Smooth muscle cell of the pulmonary artery (primary cell): Measurements from ENCODE around the gene POLR1G. TPM values are rescaled to one million over a fixed set of nuclear protein-coding genes. Genes with fewer than 3 reads are reported as not detected.

ENCODE experiments used
- total RNA-seq: library from RNA; depleted of rRNA; stranded (reverse); fragments of >200 nt; gene quantifications from 2 replicates; pipeline ENCODE4 v1.2.3, GENCODE V29; 2014

Gene POLR1G
- total RNA-seq = 9.1 and 16.3 TPM in 2 replicates

GRCh38 chr19:45406226-45407090 is at the start of gene POLR1G:
Gene POLR1G, plus strand, starts transcription at chr19:45406644. Its CDS starts 53 bp downstream, at chr19:45406697.

DNA sequence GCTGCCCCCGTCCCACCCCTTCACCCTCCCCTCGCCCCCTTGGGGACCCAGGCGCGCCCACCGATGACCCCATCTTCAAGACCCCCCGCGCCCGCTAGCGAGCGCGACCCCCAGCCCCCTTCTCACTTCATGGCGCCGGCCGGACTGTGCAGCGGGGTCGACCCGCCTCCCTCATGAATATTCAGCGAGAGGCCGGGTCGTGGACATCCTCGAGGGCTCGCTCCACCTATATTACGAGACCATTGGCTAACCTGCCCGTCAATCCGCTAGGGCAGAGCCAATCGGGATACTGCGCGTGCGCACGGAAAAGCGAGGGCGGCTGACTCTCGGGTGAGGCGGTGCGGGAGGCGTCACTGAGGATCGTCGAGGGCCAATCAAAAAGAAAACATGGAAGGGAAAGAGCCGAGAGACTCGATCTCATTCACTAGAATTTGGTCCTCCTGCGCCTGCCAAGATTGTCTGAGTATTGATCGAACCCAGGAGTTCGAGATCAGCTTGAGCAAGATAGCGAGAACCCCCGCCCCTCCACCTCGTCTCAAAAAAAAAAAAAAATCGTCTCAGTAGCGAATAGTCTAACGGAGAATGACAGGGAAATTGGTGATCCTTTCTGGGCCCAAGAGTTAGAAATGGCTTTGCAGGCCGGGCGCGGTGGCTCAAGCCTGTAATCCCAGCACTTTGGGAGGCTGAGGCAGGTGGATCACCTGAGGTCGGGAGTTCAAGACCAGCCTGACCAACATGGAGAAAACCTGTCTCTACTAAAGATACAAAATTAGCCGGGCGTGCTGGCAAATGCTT is 35.8 kb upstream of the POLR1G start, which contains the start of gene ERCC2:
TSS of gene ERCC2 (minus strand) at position 164 of the 795 bp plus-strand sequence. CDS start at position 131, 33 bp downstream.

GRCh38 chr19:45404557-45405434 is 1.6 kb upstream of the POLR1G start, which contains the start of gene PPP1R13L:
Gene PPP1R13L, minus strand, starts transcription at chr19:45405069. Its CDS starts 6,751 bp downstream, at chr19:45398318.

DNA sequence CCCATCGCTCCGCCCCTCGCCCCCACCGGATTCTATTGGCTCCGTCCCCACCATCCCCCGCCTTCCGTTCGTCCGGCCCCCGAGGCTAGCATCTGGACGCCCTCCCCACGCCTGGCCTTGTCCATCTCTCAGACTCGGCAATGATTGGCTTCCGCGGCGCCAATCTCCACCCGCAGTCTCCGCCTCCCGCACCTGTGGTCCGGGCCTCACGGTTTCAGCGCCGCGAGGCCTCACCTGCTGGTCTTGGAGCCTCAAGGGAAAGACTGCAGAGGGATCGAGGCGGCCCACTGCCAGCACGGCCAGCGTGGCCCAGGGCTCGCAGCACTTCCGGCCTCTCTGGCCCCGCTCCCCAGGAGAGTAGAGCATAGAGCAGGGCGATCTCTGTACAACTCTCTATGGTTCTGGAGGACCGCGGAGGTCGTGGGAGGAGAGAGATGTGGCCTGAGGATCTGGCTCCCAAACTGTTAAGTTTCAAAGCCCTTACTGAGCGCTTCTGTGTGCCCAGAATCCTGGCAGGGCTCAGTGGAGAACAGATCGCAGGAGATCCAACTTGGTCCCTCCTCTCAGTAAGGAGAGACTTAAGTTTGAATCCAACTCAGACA is 17.2 kb downstream of the POLR1G start, which contains the start of gene ERCC1:
TSS of gene ERCC1 (minus strand) at position 329 of the 602 bp plus-strand sequence. CDS start 543 bp downstream, outside the sequence.

Other genes starting within 250 kb of the POLR1G start
- 0.07 and 0.26 TPM in 2 replicates for gene NKPD1, start 245.7 kb upstream of the POLR1G start, total RNA-seq
- gene TRAPPC6A, start 228.4 kb upstream of the POLR1G start, total RNA-seq = 4.7 and 5.6 TPM in 2 replicates
- 4.4 and 5.9 TPM in 2 replicates for gene BLOC1S3, start 227.9 kb upstream of the POLR1G start, total RNA-seq
- gene EXOC3L2, start 161.2 kb upstream of the POLR1G start, total RNA-seq = 0.10 and 0.13 TPM in 2 replicates
- 19.9 and 35.3 TPM in 2 replicates for gene MARK4, start 155.4 kb upstream of the POLR1G start, total RNA-seq
- gene CKM, start 83.8 kb upstream of the POLR1G start, total RNA-seq = not detected in 2 replicates
- 0.13 and 0.46 TPM in 2 replicates for gene KLC3, start 65.9 kb upstream of the POLR1G start, total RNA-seq
- gene ERCC2, start 36.1 kb upstream of the POLR1G start, total RNA-seq = 30.2 and 36.2 TPM in 2 replicates
- 13.9 and 25.5 TPM in 2 replicates for gene PPP1R13L, start 1.6 kb upstream of the POLR1G start, total RNA-seq
- 67.9 and 74.2 TPM in 2 replicates for gene ERCC1, start 17.3 kb downstream of the POLR1G start, total RNA-seq
- gene FOSB, start 61.4 kb downstream of the POLR1G start, total RNA-seq = 5.7 and 7.2 TPM in 2 replicates
- 5.6 and 8.0 TPM in 2 replicates for gene RTN2, start 90.4 kb downstream of the POLR1G start, total RNA-seq
- gene PPM1N, start 91.8 kb downstream of the POLR1G start, total RNA-seq = 1.0 and 1.6 TPM in 2 replicates
- 47.6 and 61.4 TPM in 2 replicates for gene VASP, start 100.8 kb downstream of the POLR1G start, total RNA-seq
- 7.0 and 10.4 TPM in 2 replicates for gene OPA3, start 178.2 kb downstream of the POLR1G start, total RNA-seq
- gene GPR4, start 195.6 kb downstream of the POLR1G start, total RNA-seq = 0.53 and 0.78 TPM in 2 replicates
- 64.1 and 80.8 TPM in 2 replicates for gene EML2, start 232.8 kb downstream of the POLR1G start, total RNA-seq